Endodermal cell (in vitro differentiated cells): ENCODE results near the gene NDUFA13. TPM values are rescaled to one million over a fixed set of nuclear protein-coding genes. Genes with fewer than 3 reads are reported as not detected.

Experiments
- DNase-seq: peaks from one replicate; pipeline ENCODE4 v3.0.0-alpha.2; 2017
- H3K27ac ChIP-seq: 2 replicates; pipeline ENCODE4 v1.5.1; 2013; ENCODE audit warnings: mild to moderate bottlenecking, low read depth, low read length, moderate library complexity
- H3K27me3 ChIP-seq: 2 replicates; pipeline ENCODE4 v1.6.1; 2013; ENCODE audit warnings: mild to moderate bottlenecking, low read length, moderate library complexity; ENCODE audit not compliant: insufficient read depth, control insufficient read depth, poor library complexity, severe bottlenecking
- H3K36me3 ChIP-seq: 2 replicates; pipeline ENCODE4 v1.7.0; 2013; ENCODE audit warnings: mild to moderate bottlenecking, low read length, moderate library complexity; ENCODE audit not compliant: control insufficient read depth, insufficient read depth
- H3K4me1 ChIP-seq: one replicate; pipeline ENCODE4 v1.7.0; 2013; ENCODE audit warnings: low read length; ENCODE audit not compliant: control insufficient read depth, insufficient read depth
- H3K4me3 ChIP-seq: 2 replicates; pipeline ENCODE4 v1.5.1; 2013; ENCODE audit warnings: mild to moderate bottlenecking, low read length, moderate library complexity
- H3K9ac ChIP-seq: 2 replicates; pipeline ENCODE4 v1.6.1; 2013; ENCODE audit warnings: mild to moderate bottlenecking, low read length, moderate library complexity; ENCODE audit not compliant: poor library complexity, severe bottlenecking; ENCODE audit errors: extremely low read depth
- H3K9me3 ChIP-seq: 2 replicates; pipeline ENCODE4 v1.6.1; 2013; ENCODE audit warnings: mild to moderate bottlenecking, low read length, moderate library complexity; ENCODE audit not compliant: control insufficient read depth
- H3K27ac Mint-ChIP-seq: 2 replicates; pipeline ENCODE4 v1.8.0; 2020; ENCODE audit warnings: mixed read lengths
- H3K27me3 Mint-ChIP-seq: 2 replicates; pipeline ENCODE4 v1.8.0; 2021; ENCODE audit warnings: mild to moderate bottlenecking, mixed read lengths; ENCODE audit not compliant: insufficient read depth
- H3K36me3 Mint-ChIP-seq: 2 replicates; pipeline ENCODE4 v1.8.0; 2020; ENCODE audit warnings: low read depth, mixed read lengths
- H3K4me1 Mint-ChIP-seq: 2 replicates; pipeline ENCODE4 v1.8.0; 2020; ENCODE audit warnings: mixed read lengths
- H3K4me3 Mint-ChIP-seq: 2 replicates; pipeline ENCODE4 v1.8.0; 2020; ENCODE audit warnings: mild to moderate bottlenecking, moderate library complexity, mixed read lengths
- H3K9me3 Mint-ChIP-seq: 2 replicates; pipeline ENCODE4 v1.8.0; 2020; ENCODE audit warnings: mild to moderate bottlenecking, mixed read lengths
- CTCF ChIP-seq: fragments of 200-600 bp; sonication (generic); conservative IDR thresholded peaks from 2 replicates; pipeline ENCODE4 v1.5.0; 2021; ENCODE audit warnings: antibody characterized with exemption, mild to moderate bottlenecking
- WGBS, 2 experiments: methylation state at CpG; one replicate each; pipeline versions ENCODE4 v1.1.5 to v1.1.7; 2013; ENCODE audit warnings: missing lambda C conversion rate in 2 of 2, mixed read lengths in 1 of 2; ENCODE audit not compliant: insufficient coverage in 1 of 2, insufficient read length in 1 of 2; 5-methylcytosine and 5-hydroxymethylcytosine counted together
- total RNA-seq, 2 donors: library from RNA; stranded (reverse); fragmentation: NEBNext Ultra II Directional in 1 of 2; extraction: Animal tissue kit (Norgen Biotek cat#: 25700) in 1 of 2; gene quantifications; 2 replicates in 1 of 2; 3 replicates in 1 of 2; pipeline ENCODE4 v1.2.1, GENCODE V29; 2021

NDUFA13 gene
- total RNA-seq, 2 donors from 2014 or later, result 408 to 446 TPM

- H3K4me3 ChIP-seq, result no peak overlapping the region
- Mint-ChIP-seq H3K27ac (peak overlapping the region; percentile 96), H3K9me3 (no peaks in the 10 kb centered on the region), H3K4me1 (peaks cover 39% of the 10 kb centered on the region), H3K36me3 (peaks cover 20% of the 10 kb centered on the region), H3K27me3 (no peaks in the 10 kb centered on the region), H3K4me3 (no peak overlapping the region)
- H3K27ac ChIP-seq, result peak overlapping the region; percentile 94
- H3K27me3 ChIP-seq, result no peaks in the 10 kb centered on the region
- H3K9me3 ChIP-seq, result no peaks in the 10 kb centered on the region
- peak overlapping the region; percentile 58 for H3K9ac ChIP-seq
- TF ChIP-seq CTCF, result no peak
- WGBS, 2 experiments, result 77 to 87% methylated on average over 17 to 20 of the region's 20 CpGs
- DNase-seq, result peak; percentile 66
- H3K4me1 ChIP-seq, result peaks cover 13% of the 10 kb centered on the region
- peaks cover 16% of the 10 kb centered on the region for H3K36me3 ChIP-seq
Measured at GRCh38 chr19:19487950-19488874, 27.8 kb upstream of the NDUFA13 start.

GRCh38 chr19:19488875-19489690 is 26.9 kb upstream of the NDUFA13 start:
- H3K27me3 Mint-ChIP-seq, result no peaks in the 10 kb centered on the region
- Histone ChIP-seq H3K27ac (peak overlapping the region; percentile 94), H3K9ac (peak overlapping the region; percentile 58), H3K27me3 (no peaks in the 10 kb centered on the region), H3K36me3 (peaks cover 20% of the 10 kb centered on the region), H3K9me3 (no peaks in the 10 kb centered on the region), H3K4me1 (peaks cover 13% of the 10 kb centered on the region), H3K4me3 (no peak overlapping the region)
- peak; percentile 94 for DNase-seq
- H3K4me1 Mint-ChIP-seq, result peaks cover 39% of the 10 kb centered on the region
- peak overlapping the region; percentile 96 for H3K27ac Mint-ChIP-seq
- H3K9me3 Mint-ChIP-seq, result no peaks in the 10 kb centered on the region
- WGBS, 2 experiments, result 56 to 73% methylated on average over 9 to 14 of the region's 14 CpGs
- no peak for TF ChIP-seq CTCF
- peak overlapping the region; percentile 29 for H3K4me3 Mint-ChIP-seq
- peaks cover 21% of the 10 kb centered on the region for H3K36me3 Mint-ChIP-seq

GRCh38 chr19:19489804-19490204 is 26.2 kb upstream of the NDUFA13 start:
- H3K27ac Mint-ChIP-seq, result peak overlapping the region; percentile 96
- Histone ChIP-seq H3K9me3 (no peaks in the 10 kb centered on the region), H3K36me3 (peaks cover 27% of the 10 kb centered on the region), H3K9ac (no peak overlapping the region), H3K4me1 (peaks cover 13% of the 10 kb centered on the region), H3K4me3 (no peak overlapping the region), H3K27me3 (no peaks in the 10 kb centered on the region), H3K27ac (peak overlapping the region; percentile 94)
- peaks cover 39% of the 10 kb centered on the region for H3K4me1 Mint-ChIP-seq
- H3K36me3 Mint-ChIP-seq, result peaks cover 26% of the 10 kb centered on the region
- no peaks in the 10 kb centered on the region for H3K9me3 Mint-ChIP-seq
- TF ChIP-seq CTCF, result no peak
- H3K4me3 Mint-ChIP-seq, result no peak overlapping the region
- WGBS, 2 experiments, result 90% methylated on average over 8 to 9 of the region's 9 CpGs
- H3K27me3 Mint-ChIP-seq, result no peaks in the 10 kb centered on the region
- DNase-seq, result peak; percentile 59
